PC-3 (cell line): ENCODE results near the gene VEGFC. TPM values are rescaled to one million over a fixed set of nuclear protein-coding genes. Genes with fewer than 3 reads are reported as not detected.
A peak's percentile ranks its signal among the peaks of the same experiment; 100 is the strongest.

Source experiments
- ATAC-seq: fragments of 200-7000 bp; cut with Tn5 transposase; 2 replicates; pipeline ENCODE4 v1.9.1; 2020; ENCODE audit warnings: mild to moderate bottlenecking, moderate library complexity
- BruUV-seq: library from RNA; stranded (reverse); fragments of 400-500 nt; replicated peaks from 2 replicates; lab custom pipeline; 2021; lab: Mats Ljungman, UMichigan
- CTCF ChIA-PET: fragments of 300-600 bp; sonication (Branson Sonifier 250); formaldehyde crosslinking; loops from one replicate; lab custom pipeline; 2022; ENCODE audit warnings: antibody characterized with exemption; lab: Charles Lee
- POLR2A ChIA-PET: fragments of 300-600 bp; sonication (Branson Sonifier 250); formaldehyde crosslinking; loops from one replicate; lab custom pipeline; 2022; ENCODE audit warnings: antibody characterized with exemption; ENCODE audit not compliant: unreplicated experiment; lab: Charles Lee
- DNase-seq: peaks from one replicate; pipeline ENCODE4 v3.0.0-alpha.2; 2015
- H2AFZ ChIP-seq: fragments of 300-600 bp; sonication (generic); 2 replicates; pipeline ENCODE4 v1.6.0; 2016; ENCODE audit warnings: antibody characterized with exemption, low read length
- H3F3A ChIP-seq: fragments of 300-600 bp; sonication (generic); one replicate; pipeline ENCODE4 v1.6.0; 2017; ENCODE audit warnings: antibody characterized with exemption, low read length, control low read depth, mild to moderate bottlenecking; ENCODE audit not compliant: unreplicated experiment
- H3K27ac ChIP-seq: fragments of 300-600 bp; sonication (generic); 2 replicates; pipeline ENCODE4 v1.5.1; 2016; ENCODE audit warnings: mild to moderate bottlenecking, low read length
- H3K27me3 ChIP-seq: fragments of 300-600 bp; sonication (generic); 2 replicates; pipeline ENCODE4 v1.6.1; 2016; ENCODE audit warnings: low read length, mixed read lengths
- H3K36me3 ChIP-seq: fragments of 300-600 bp; sonication (generic); 2 replicates; pipeline ENCODE4 v1.6.1; 2016; ENCODE audit warnings: low read depth, mixed run types, low read length, mixed read lengths
- H3K4me1 ChIP-seq: fragments of 300-600 bp; sonication (generic); 2 replicates; pipeline ENCODE4 v1.5.1; 2016; ENCODE audit warnings: low read length; ENCODE audit not compliant: insufficient read depth
- H3K4me2 ChIP-seq: fragments of 300-600 bp; sonication (generic); 2 replicates; pipeline ENCODE4 v1.6.0; 2016; ENCODE audit warnings: low read length
- H3K4me3 ChIP-seq: fragments of 300-600 bp; sonication (generic); 2 replicates; pipeline ENCODE4 v1.5.1; 2016; ENCODE audit warnings: mild to moderate bottlenecking, low read length, mixed read lengths
- H3K79me2 ChIP-seq: fragments of 300-600 bp; sonication (generic); 2 replicates; pipeline ENCODE4 v1.6.1; 2017; ENCODE audit warnings: low read length, mixed read lengths
- H3K9ac ChIP-seq: fragments of 300-600 bp; sonication (generic); 2 replicates; pipeline ENCODE4 v1.6.0; 2016; ENCODE audit warnings: mild to moderate bottlenecking, low read length
- H3K9me2 ChIP-seq: fragments of 300-600 bp; sonication (generic); replicated peaks from 2 replicates; pipeline ENCODE4 v1.6.1; 2016; ENCODE audit warnings: mixed run types, low read length, mixed read lengths
- H3K9me3 ChIP-seq: fragments of 300-600 bp; sonication (generic); 2 replicates; pipeline ENCODE4 v1.6.1; 2016; ENCODE audit warnings: low read length, mixed read lengths
- H4K20me1 ChIP-seq: fragments of 300-600 bp; sonication (generic); 2 replicates; pipeline ENCODE4 v1.6.1; 2016; ENCODE audit warnings: low read length, mixed read lengths
- CTCF ChIP-seq: fragments of 300-600 bp; sonication (generic); conservative IDR thresholded peaks from 2 replicates; pipeline ENCODE4 v1.5.1; 2017; ENCODE audit warnings: antibody characterized with exemption, low read depth, mild to moderate bottlenecking, low read length
- EZH2 ChIP-seq: fragments of 300-600 bp; sonication (generic); IDR thresholded peaks from one replicate; pipeline ENCODE4 v1.6.1; 2017; ENCODE audit warnings: antibody characterized with exemption, mild to moderate bottlenecking, low read length; ENCODE audit not compliant: unreplicated experiment
- EZH2phosphoT487 ChIP-seq: fragments of 300-600 bp; sonication (generic); IDR thresholded peaks from 2 replicates; pipeline ENCODE4 v1.6.1; 2018; ENCODE audit warnings: mild to moderate bottlenecking, antibody characterized with exemption, low read length, borderline replicate concordance
- intact Hi-C: fragments of 100-400 bp; cut with micrococcal nuclease; formaldehyde crosslinking; loops from 2 replicates; pipeline ENCODE4 v1.9.0; 2023
- total RNA-seq: library from RNA; depleted of rRNA; stranded (reverse); fragments of >200 nt; gene quantifications from 2 replicates; pipeline ENCODE4 v1.2.3, GENCODE V29; 2014

The VEGFC gene
- total RNA-seq, 1 experiment from 2014 or later = 36.6 TPM

GRCh38 chr4:176755613-176756012 is 37.1 kb downstream of the VEGFC start:
- intact Hi-C loops = no loop called here
- DNase-seq (no peak), ATAC-seq (no peak)
- H3K9me3 ChIP-seq = no peaks in the 10 kb centered on the region
- no peak overlapping the region for H3K27ac ChIP-seq
- H4K20me1 ChIP-seq = peaks cover 39% of the 10 kb centered on the region
- no peaks in the 10 kb centered on the region for H3K9me2 ChIP-seq
- no peak overlapping the region for H2AFZ ChIP-seq
- TF ChIP-seq CTCF = no peak
- TF ChIP-seq EZH2phosphoT487 = no peak
- TF ChIP-seq EZH2 = no peak
- no peaks in the 10 kb centered on the region for H3F3A ChIP-seq
- H3K4me1 ChIP-seq = 0 out of 2 replicates have a peak, but pooled peaks cover 4% of the 10 kb centered on the region
- H3K79me2 ChIP-seq = peaks cover 100% of the 10 kb centered on the region
- no peak overlapping the region for H3K4me2 ChIP-seq
- POLR2A ChIA-PET = no interaction called here
- no TSS peak for BruUV-seq
- H3K27me3 ChIP-seq = no peaks in the 10 kb centered on the region
- CTCF ChIA-PET = no interaction called here
- H3K4me3 ChIP-seq = no peak overlapping the region
- no peaks in the 10 kb centered on the region; the same call in 1 of the 2 replicates for H3K36me3 ChIP-seq
- H3K9ac ChIP-seq = no peak overlapping the region

GRCh38 chr4:176755001-176755400 is 37.7 kb downstream of the VEGFC start:
- no peak for TF ChIP-seq CTCF
- no peak for TF ChIP-seq EZH2phosphoT487
- ChIA-PET CTCF (no interaction called here), POLR2A (no interaction called here)
- Histone ChIP-seq H3K9ac (no peak overlapping the region), H3K36me3 (no peaks in the 10 kb centered on the region; the same call in 1 of the 2 replicates), H3K27ac (no peak overlapping the region), H3K4me1 (0 out of 2 replicates have a peak, but pooled peaks cover 4% of the 10 kb centered on the region), H3K4me3 (no peak overlapping the region), H3K9me2 (no peaks in the 10 kb centered on the region), H3K79me2 (peaks cover 100% of the 10 kb centered on the region), H3K9me3 (no peaks in the 10 kb centered on the region), H2AFZ (no peak overlapping the region), H3K27me3 (no peaks in the 10 kb centered on the region), H3F3A (no peaks in the 10 kb centered on the region), H3K4me2 (no peak overlapping the region), H4K20me1 (peaks cover 39% of the 10 kb centered on the region)
- ATAC-seq = no peak
- DNase-seq = no peak
- intact Hi-C loops = no loop called here
- no TSS peak for BruUV-seq

GRCh38 chr4:176753049-176753448 is 39.7 kb downstream of the VEGFC start:
- Histone ChIP-seq H3K27ac (no peak overlapping the region), H3K9ac (no peak overlapping the region), H3K4me3 (no peak overlapping the region), H3K27me3 (no peaks in the 10 kb centered on the region), H2AFZ (no peak overlapping the region), H3K4me1 (0 out of 2 replicates have a peak, but pooled peaks cover 4% of the 10 kb centered on the region), H3K36me3 (no peaks in the 10 kb centered on the region; the same call in 1 of the 2 replicates), H3K9me2 (no peaks in the 10 kb centered on the region), H3K79me2 (peaks cover 100% of the 10 kb centered on the region), H4K20me1 (peaks cover 33% of the 10 kb centered on the region), H3K9me3 (no peaks in the 10 kb centered on the region), H3F3A (no peaks in the 10 kb centered on the region), H3K4me2 (no peak overlapping the region)
- no TSS peak for BruUV-seq
- intact Hi-C loops = no loop called here
- CTCF ChIA-PET = no interaction called here
- no peak for TF ChIP-seq EZH2phosphoT487
- POLR2A ChIA-PET = no interaction called here
- DNase-seq (peak; percentile 23), ATAC-seq (peak; percentile 49)
